Loucy (cell line): ENCODE measurements around the gene HUS1B.

Experiments
- H2AFZ ChIP-seq: fragments of 200-600 bp; sonication (generic); 2 replicates; pipeline ENCODE4 v1.6.0; 2016; ENCODE audit warnings: antibody characterized with exemption, mild to moderate bottlenecking, low read length, moderate library complexity
- H3F3A ChIP-seq: fragments of 200-600 bp; 2 replicates; pipeline ENCODE4 v1.6.0; 2016; ENCODE audit warnings: antibody characterized with exemption, low read depth, mild to moderate bottlenecking
- H3K27me3 ChIP-seq: fragments of 200-600 bp; sonication (generic); 2 replicates; pipeline ENCODE4 v1.6.1; 2014; ENCODE audit warnings: low read length, mild to moderate bottlenecking; ENCODE audit not compliant: insufficient read depth, poor library complexity, severe bottlenecking
- H3K36me3 ChIP-seq: fragments of 200-600 bp; sonication (generic); 2 replicates; pipeline ENCODE4 v1.6.1; 2016; ENCODE audit warnings: low read length; ENCODE audit not compliant: insufficient read depth
- H3K4me1 ChIP-seq: fragments of 200-600 bp; sonication (generic); 2 replicates; pipeline ENCODE4 v1.5.1; 2014; ENCODE audit warnings: low read length, mild to moderate bottlenecking; ENCODE audit not compliant: insufficient read depth, poor library complexity, severe bottlenecking
- H3K4me2 ChIP-seq: fragments of 200-600 bp; sonication (generic); 2 replicates; pipeline ENCODE4 v1.6.0; 2014; ENCODE audit warnings: antibody characterized with exemption, low read length, low read depth, mild to moderate bottlenecking; ENCODE audit not compliant: poor library complexity, severe bottlenecking
- H3K4me3 ChIP-seq: fragments of 200-600 bp; sonication (generic); 2 replicates; pipeline ENCODE4 v1.5.1; 2014; ENCODE audit warnings: low read length, mild to moderate bottlenecking, mixed read lengths; ENCODE audit not compliant: poor library complexity, severe bottlenecking
- H3K79me2 ChIP-seq: fragments of 200-600 bp; sonication (generic); 2 replicates; pipeline ENCODE4 v1.6.1; 2014; ENCODE audit warnings: low read length; ENCODE audit not compliant: insufficient read depth
- H3K9ac ChIP-seq: fragments of 200-600 bp; sonication (generic); 2 replicates; pipeline ENCODE4 v1.6.0; 2014; ENCODE audit warnings: mild to moderate bottlenecking, low read depth, low read length, moderate library complexity; ENCODE audit not compliant: poor library complexity, severe bottlenecking
- H3K9me2 ChIP-seq: fragments of 200-600 bp; sonication (generic); replicated peaks from 2 replicates; pipeline ENCODE4 v1.6.1; 2016; ENCODE audit warnings: low read depth, low read length, mixed read lengths
- H3K9me3 ChIP-seq: fragments of 200-600 bp; sonication (generic); 2 replicates; pipeline ENCODE4 v1.6.1; 2014; ENCODE audit warnings: mild to moderate bottlenecking, antibody characterized with exemption, low read length, low read depth; ENCODE audit not compliant: insufficient read depth
- H4K20me1 ChIP-seq: fragments of 200-600 bp; sonication (generic); 2 replicates; pipeline ENCODE4 v1.6.0; 2014; ENCODE audit warnings: antibody characterized with exemption, low read length, mild to moderate bottlenecking; ENCODE audit not compliant: insufficient read depth, poor library complexity, severe bottlenecking
- EZH2phosphoT487 ChIP-seq: fragments of 200-600 bp; IDR thresholded peaks from 2 replicates; pipeline ENCODE4 v1.6.1; 2018; ENCODE audit warnings: antibody characterized with exemption, mild to moderate bottlenecking, moderate library complexity, borderline replicate concordance
- TF ChIP-seq, protein P1 (sequence below): fragments of 200-600 bp; sonication (generic); conservative IDR thresholded peaks from 2 replicates; pipeline ENCODE4 v1.5.1; 2014; ENCODE audit warnings: mild to moderate bottlenecking, antibody characterized with exemption, low read length

Gene HUS1B

DNA sequence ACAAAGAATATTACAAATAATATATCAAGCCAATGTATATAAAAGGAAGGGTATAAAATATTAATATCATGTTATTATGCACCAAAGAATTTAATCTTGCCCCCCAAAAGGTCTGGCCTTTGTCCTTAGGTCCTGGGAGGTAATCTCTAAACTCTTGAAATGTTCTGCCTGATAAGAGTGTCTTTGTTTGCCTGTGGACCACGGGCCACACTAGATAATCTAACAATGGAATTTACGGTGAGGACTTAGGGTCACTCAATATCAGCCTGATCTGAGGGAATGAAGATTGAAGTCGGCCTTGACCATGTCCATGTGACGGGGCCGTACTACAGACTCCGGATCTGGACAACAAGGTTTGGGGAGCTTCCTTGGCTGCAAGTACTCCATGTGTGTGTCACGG is 42.9 kb downstream of the HUS1B start:
- Histone ChIP-seq H3K27me3 (no peaks in the 10 kb centered on the region), H2AFZ (no peak overlapping the region), H3K9me3 (no peaks in the 10 kb centered on the region), H4K20me1 (no peaks in the 10 kb centered on the region), H3K4me2 (no peak overlapping the region), H3F3A (no peaks in the 10 kb centered on the region), H3K9ac (no peak overlapping the region), H3K9me2 (no peaks in the 10 kb centered on the region), H3K4me1 (no peaks in the 10 kb centered on the region), H3K36me3 (peaks cover 34% of the 10 kb centered on the region; the same call in 1 of the 2 replicates), H3K79me2 (no peaks in the 10 kb centered on the region), H3K4me3 (no peak overlapping the region)
- TF ChIP-seq EZH2phosphoT487, result no peak
- TF ChIP-seq, protein P1, sequence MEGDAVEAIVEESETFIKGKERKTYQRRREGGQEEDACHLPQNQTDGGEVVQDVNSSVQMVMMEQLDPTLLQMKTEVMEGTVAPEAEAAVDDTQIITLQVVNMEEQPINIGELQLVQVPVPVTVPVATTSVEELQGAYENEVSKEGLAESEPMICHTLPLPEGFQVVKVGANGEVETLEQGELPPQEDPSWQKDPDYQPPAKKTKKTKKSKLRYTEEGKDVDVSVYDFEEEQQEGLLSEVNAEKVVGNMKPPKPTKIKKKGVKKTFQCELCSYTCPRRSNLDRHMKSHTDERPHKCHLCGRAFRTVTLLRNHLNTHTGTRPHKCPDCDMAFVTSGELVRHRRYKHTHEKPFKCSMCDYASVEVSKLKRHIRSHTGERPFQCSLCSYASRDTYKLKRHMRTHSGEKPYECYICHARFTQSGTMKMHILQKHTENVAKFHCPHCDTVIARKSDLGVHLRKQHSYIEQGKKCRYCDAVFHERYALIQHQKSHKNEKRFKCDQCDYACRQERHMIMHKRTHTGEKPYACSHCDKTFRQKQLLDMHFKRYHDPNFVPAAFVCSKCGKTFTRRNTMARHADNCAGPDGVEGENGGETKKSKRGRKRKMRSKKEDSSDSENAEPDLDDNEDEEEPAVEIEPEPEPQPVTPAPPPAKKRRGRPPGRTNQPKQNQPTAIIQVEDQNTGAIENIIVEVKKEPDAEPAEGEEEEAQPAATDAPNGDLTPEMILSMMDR, result no peak

DNA sequence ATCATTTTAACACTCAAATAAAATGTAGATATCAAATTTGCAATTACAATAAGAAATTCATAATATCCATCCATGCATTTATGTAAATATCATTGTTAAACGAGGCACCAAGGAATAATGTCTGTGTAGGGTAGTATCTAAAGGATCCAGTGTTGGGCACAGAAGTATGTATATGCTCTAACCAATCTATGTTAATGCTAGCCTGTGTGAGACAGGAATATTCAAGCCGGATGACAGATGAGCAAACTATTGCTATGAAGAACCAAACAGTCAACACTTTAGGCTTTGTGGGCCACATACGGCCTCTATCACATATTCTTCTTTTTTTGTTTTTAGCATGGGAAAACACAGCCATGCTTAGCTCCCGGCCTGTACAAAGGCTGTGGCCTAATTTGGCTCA is 45.0 kb downstream of the HUS1B start:
- Histone ChIP-seq H3K27me3 (no peaks in the 10 kb centered on the region), H3K36me3 (peaks cover 32% of the 10 kb centered on the region; the same call in 1 of the 2 replicates), H3F3A (no peaks in the 10 kb centered on the region), H3K4me3 (no peak overlapping the region), H3K79me2 (no peaks in the 10 kb centered on the region), H4K20me1 (no peaks in the 10 kb centered on the region), H2AFZ (no peak overlapping the region), H3K9ac (no peak overlapping the region), H3K4me2 (no peak overlapping the region), H3K9me3 (no peaks in the 10 kb centered on the region), H3K9me2 (no peaks in the 10 kb centered on the region), H3K4me1 (no peaks in the 10 kb centered on the region)
- TF ChIP-seq EZH2phosphoT487, result no peak
- TF ChIP-seq, protein P1, result no peak

DNA sequence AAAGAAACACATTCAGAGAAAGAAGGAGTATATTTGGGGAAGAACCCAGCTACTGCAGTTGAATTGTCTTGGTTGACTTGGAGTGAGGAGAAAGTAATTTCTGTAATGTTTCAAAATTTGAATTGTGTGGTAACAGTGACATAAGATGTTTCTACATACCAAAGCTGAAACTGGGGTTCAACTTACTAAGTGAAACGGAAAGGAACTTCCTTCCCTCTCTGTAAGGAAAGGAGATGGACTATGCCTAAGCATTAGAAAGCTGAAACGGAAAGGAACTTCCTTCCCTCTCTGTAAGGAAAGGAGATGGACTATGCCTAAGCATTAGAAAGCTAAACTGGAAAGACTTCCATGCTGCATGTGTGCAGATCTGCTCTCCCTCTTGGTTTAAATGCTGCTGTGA is 46.0 kb downstream of the HUS1B start:
- no peak overlapping the region for H2AFZ ChIP-seq
- TF ChIP-seq, protein P1, result no peak
- no peak for TF ChIP-seq EZH2phosphoT487
- no peaks in the 10 kb centered on the region for H3K4me1 ChIP-seq
- no peak overlapping the region for H3K4me3 ChIP-seq
- H3K27me3 ChIP-seq, result no peaks in the 10 kb centered on the region
- no peaks in the 10 kb centered on the region for H3K9me2 ChIP-seq
- H3K36me3 ChIP-seq, result peaks cover 32% of the 10 kb centered on the region; the same call in 1 of the 2 replicates
- H3K4me2 ChIP-seq, result no peak overlapping the region
- no peaks in the 10 kb centered on the region for H3F3A ChIP-seq
- no peak overlapping the region for H3K9ac ChIP-seq
- H3K9me3 ChIP-seq, result no peaks in the 10 kb centered on the region
- no peaks in the 10 kb centered on the region for H4K20me1 ChIP-seq
- no peaks in the 10 kb centered on the region for H3K79me2 ChIP-seq
